ENCODE data around the gene DDX60.
"Not testable (repeated sequence)": the region's sequence is repeated elsewhere in the genome, so short reads cannot be mapped to it uniquely, and the experiment has no call there.

The DDX60 gene

GRCh38 chr4:168293386-168293975 lies 25.1 kb downstream of the DDX60 start:
- Histone ChIP-seq H3F3A (ENCODE audit: insufficient read depth) (no peaks in the 10 kb centered on the region), H3K4me3 (ENCODE audit: insufficient read depth, low read length, poor library complexity, severe bottlenecking) (no peak overlapping the region), H3K36me3 (ENCODE audit: low read length) (no peaks in the 10 kb centered on the region), H4K20me1 (ENCODE audit: low read depth, low read length) (no peaks in the 10 kb centered on the region), H3K27me3 (ENCODE audit: low read length) (no peaks in the 10 kb centered on the region), H3K4me2 (ENCODE audit: low read depth, low read length, poor library complexity, severe bottlenecking) (no peak overlapping the region), H3K27ac (ENCODE audit: low read depth, low read length) (no peak overlapping the region), H2AFZ (ENCODE audit: low read depth, low read length, severe bottlenecking) (no peak overlapping the region), H3K9me2 (replicated peaks; ENCODE audit: insufficient read depth, low read length) (no peaks in the 10 kb centered on the region), H3K9me3 (ENCODE audit: insufficient read depth, low read length) (no peaks in the 10 kb centered on the region), H3K9ac (ENCODE audit: low read length) (no peak overlapping the region), H3K79me2 (ENCODE audit: insufficient read depth, low read length) (no peaks in the 10 kb centered on the region)
- TF ChIP-seq CTCF (IDR thresholded peaks at IDR 0.05; ENCODE audit: insufficient read depth, low read length, poor library complexity, severe bottlenecking) (no peak), EZH2phosphoT487 (conservative IDR thresholded peaks at IDR 0.05; ENCODE audit: low read length) (no peak)

- H3K36me3 ChIP-seq (ENCODE audit: low read length) = no peaks in the 10 kb centered on the region
- H3K9me2 ChIP-seq (replicated peaks; ENCODE audit: insufficient read depth, low read length) = no peaks in the 10 kb centered on the region
- TF ChIP-seq CTCF (IDR thresholded peaks at IDR 0.05; ENCODE audit: insufficient read depth, low read length, poor library complexity, severe bottlenecking) (no peak), EZH2phosphoT487 (conservative IDR thresholded peaks at IDR 0.05; ENCODE audit: low read length) (no peak)
- H3K4me3 ChIP-seq (ENCODE audit: insufficient read depth, low read length, poor library complexity, severe bottlenecking) = no peak overlapping the region
- H3K9me3 ChIP-seq (ENCODE audit: insufficient read depth, low read length) = no peaks in the 10 kb centered on the region
- H3F3A ChIP-seq (ENCODE audit: insufficient read depth) = no peaks in the 10 kb centered on the region
- H3K79me2 ChIP-seq (ENCODE audit: insufficient read depth, low read length) = no peaks in the 10 kb centered on the region
- H3K9ac ChIP-seq (ENCODE audit: low read length) = no peak overlapping the region
- no peaks in the 10 kb centered on the region for H3K27me3 ChIP-seq (ENCODE audit: low read length)
- H2AFZ ChIP-seq (ENCODE audit: low read depth, low read length, severe bottlenecking) = no peak overlapping the region
- H3K27ac ChIP-seq (ENCODE audit: low read depth, low read length) = no peak overlapping the region
- H3K4me2 ChIP-seq (ENCODE audit: low read depth, low read length, poor library complexity, severe bottlenecking) = no peak overlapping the region
- H4K20me1 ChIP-seq (ENCODE audit: low read depth, low read length) = no peaks in the 10 kb centered on the region
These were observed 27.3 kb downstream of the DDX60 start for GRCh38 chr4:168291242-168291641.

- not testable (repeated sequence) for H3K4me2 ChIP-seq (ENCODE audit: low read depth, low read length, poor library complexity, severe bottlenecking); H3K27ac ChIP-seq (ENCODE audit: low read depth, low read length); H3K9me3 ChIP-seq (ENCODE audit: insufficient read depth, low read length); H3F3A ChIP-seq (ENCODE audit: insufficient read depth); H3K9ac ChIP-seq (ENCODE audit: low read length); H3K4me3 ChIP-seq (ENCODE audit: insufficient read depth, low read length, poor library complexity, severe bottlenecking); H4K20me1 ChIP-seq (ENCODE audit: low read depth, low read length); H3K27me3 ChIP-seq (ENCODE audit: low read length); H3K36me3 ChIP-seq (ENCODE audit: low read length); H2AFZ ChIP-seq (ENCODE audit: low read depth, low read length, severe bottlenecking); H3K9me2 ChIP-seq (replicated peaks; ENCODE audit: insufficient read depth, low read length); H3K79me2 ChIP-seq (ENCODE audit: insufficient read depth, low read length)
These were observed 32.7 kb downstream of the DDX60 start for GRCh38 chr4:168285850-168286249.

- H3K9me3 ChIP-seq (ENCODE audit: insufficient read depth, low read length) = no peaks in the 10 kb centered on the region
These were observed 39.0 kb downstream of the DDX60 start for GRCh38 chr4:168279556-168279955.

More at GRCh38 chr4:168279556-168279955, 39.0 kb downstream of the DDX60 start:
- Histone ChIP-seq H3K36me3 (ENCODE audit: low read length) (no peaks in the 10 kb centered on the region), H3K9me2 (replicated peaks; ENCODE audit: insufficient read depth, low read length) (no peaks in the 10 kb centered on the region), H4K20me1 (ENCODE audit: low read depth, low read length) (no peaks in the 10 kb centered on the region), H2AFZ (ENCODE audit: low read depth, low read length, severe bottlenecking) (no peak overlapping the region), H3K4me3 (ENCODE audit: insufficient read depth, low read length, poor library complexity, severe bottlenecking) (no peak overlapping the region), H3F3A (ENCODE audit: insufficient read depth) (no peaks in the 10 kb centered on the region), H3K27ac (ENCODE audit: low read depth, low read length) (no peak overlapping the region), H3K9ac (ENCODE audit: low read length) (no peak overlapping the region), H3K27me3 (ENCODE audit: low read length) (no peaks in the 10 kb centered on the region), H3K79me2 (ENCODE audit: insufficient read depth, low read length) (no peaks in the 10 kb centered on the region), H3K4me2 (ENCODE audit: low read depth, low read length, poor library complexity, severe bottlenecking) (no peak overlapping the region)
- TF ChIP-seq EZH2phosphoT487 (conservative IDR thresholded peaks at IDR 0.05; ENCODE audit: low read length) (no peak), CTCF (IDR thresholded peaks at IDR 0.05; ENCODE audit: insufficient read depth, low read length, poor library complexity, severe bottlenecking) (no peak)
